ENCODE data around the gene RGS9.
"Not testable (repeated sequence)": the region's sequence is repeated elsewhere in the genome, so short reads cannot be mapped to it uniquely, and the experiment has no call there.

GRCh38 chr17:65180276-65180675, 43.1 kb downstream of the RGS9 start:
- TF ChIP-seq, protein P1, sequence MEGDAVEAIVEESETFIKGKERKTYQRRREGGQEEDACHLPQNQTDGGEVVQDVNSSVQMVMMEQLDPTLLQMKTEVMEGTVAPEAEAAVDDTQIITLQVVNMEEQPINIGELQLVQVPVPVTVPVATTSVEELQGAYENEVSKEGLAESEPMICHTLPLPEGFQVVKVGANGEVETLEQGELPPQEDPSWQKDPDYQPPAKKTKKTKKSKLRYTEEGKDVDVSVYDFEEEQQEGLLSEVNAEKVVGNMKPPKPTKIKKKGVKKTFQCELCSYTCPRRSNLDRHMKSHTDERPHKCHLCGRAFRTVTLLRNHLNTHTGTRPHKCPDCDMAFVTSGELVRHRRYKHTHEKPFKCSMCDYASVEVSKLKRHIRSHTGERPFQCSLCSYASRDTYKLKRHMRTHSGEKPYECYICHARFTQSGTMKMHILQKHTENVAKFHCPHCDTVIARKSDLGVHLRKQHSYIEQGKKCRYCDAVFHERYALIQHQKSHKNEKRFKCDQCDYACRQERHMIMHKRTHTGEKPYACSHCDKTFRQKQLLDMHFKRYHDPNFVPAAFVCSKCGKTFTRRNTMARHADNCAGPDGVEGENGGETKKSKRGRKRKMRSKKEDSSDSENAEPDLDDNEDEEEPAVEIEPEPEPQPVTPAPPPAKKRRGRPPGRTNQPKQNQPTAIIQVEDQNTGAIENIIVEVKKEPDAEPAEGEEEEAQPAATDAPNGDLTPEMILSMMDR (conservative IDR thresholded peaks at IDR 0.05; ENCODE audit: low read depth, low read length), result not testable (repeated sequence)
- not testable (repeated sequence) for TF ChIP-seq EZH2 (IDR thresholded peaks at IDR 0.05; ENCODE audit: borderline replicate concordance, low read depth, low read length, poor library complexity, severe bottlenecking)
